Fibroblast of skin of back (primary cell): ENCODE measurements around the gene GSK3B.
"Not testable (repeated sequence)": the region's sequence is repeated elsewhere in the genome, so short reads cannot be mapped to it uniquely, and the experiment has no call there.

Experiments used
- DNase-seq: peaks from one replicate; pipeline ENCODE4 v3.0.0-alpha.2; 2013

GSK3B gene

GRCh38 chr3:120052677-120053076, 41.6 kb downstream of the GSK3B start:
- no peak for DNase-seq

DNA sequence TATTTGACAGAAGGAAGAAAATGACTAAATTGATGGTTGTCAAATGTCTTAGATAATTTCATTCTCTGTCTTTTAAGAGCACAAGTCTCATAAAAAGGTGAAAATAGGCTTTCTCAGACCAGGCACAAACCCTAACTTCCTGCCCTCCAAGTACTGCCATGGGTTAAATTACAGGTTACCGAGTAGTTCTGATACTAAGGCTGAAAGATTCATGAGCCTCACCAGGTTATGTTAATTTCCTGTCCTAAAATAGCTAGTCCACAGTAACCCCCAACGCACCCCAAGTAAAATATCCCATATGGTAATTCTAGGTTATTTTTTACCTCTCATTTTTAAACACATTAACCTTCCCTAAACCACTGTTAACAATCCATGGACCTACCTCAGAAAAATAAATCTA, 42.0 kb downstream of the GSK3B start:
- DNase-seq: no peak

GRCh38 chr3:120051570-120051969, 42.7 kb downstream of the GSK3B start:
- DNase-seq: not testable (repeated sequence)

DNA sequence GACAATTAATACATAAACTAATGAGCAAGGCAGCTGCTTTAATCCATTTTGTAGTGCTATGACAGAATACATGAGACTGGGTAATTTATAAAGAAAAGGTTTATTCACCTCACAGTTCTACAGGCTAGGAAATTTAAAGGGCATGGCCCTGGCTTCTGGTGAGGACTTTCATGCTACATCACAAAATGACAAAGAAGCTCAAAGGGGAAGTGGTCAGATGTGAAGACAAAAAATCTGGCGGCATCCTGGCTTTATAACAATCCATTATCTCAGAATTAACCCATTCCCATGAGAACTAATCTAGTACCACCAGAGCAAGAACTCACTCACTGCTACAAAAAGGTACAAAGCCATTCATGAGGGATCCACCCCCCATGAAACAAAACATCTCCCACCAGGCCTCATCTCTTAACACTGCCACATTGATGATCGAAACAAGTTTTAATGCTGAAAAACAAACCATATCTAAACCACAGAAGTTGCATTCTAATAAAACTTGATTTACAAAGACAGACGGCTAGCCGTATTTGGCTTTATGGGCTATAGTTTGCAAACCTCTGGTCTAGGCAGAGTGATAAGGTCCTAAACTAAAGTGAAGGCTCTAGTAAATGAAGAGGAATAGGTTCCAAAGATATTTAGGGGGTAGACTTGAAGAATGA, 44.2 kb downstream of the GSK3B start:
- no peak for DNase-seq

DNA sequence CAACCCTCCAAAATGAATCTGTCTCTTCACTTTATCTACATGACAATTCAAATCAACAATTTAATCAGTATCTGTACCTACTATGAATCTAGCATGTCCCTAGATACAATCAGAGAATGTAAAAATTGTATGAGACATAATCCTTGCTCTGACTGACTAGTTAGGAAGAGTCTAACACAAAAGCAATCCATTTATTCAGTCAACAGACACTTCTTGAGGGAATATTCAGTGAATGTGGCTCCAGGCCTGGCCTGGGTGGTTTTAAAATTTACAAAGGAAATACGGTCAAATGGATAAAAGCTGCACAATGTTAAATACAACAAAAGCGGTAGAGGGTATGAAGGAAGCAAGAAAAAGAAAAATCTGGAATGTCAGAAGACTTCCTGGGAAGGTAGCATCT, 45.2 kb downstream of the GSK3B start:
- no peak for DNase-seq

GRCh38 chr3:120048355-120049041, 45.7 kb downstream of the GSK3B start:
- no peak for DNase-seq

DNA sequence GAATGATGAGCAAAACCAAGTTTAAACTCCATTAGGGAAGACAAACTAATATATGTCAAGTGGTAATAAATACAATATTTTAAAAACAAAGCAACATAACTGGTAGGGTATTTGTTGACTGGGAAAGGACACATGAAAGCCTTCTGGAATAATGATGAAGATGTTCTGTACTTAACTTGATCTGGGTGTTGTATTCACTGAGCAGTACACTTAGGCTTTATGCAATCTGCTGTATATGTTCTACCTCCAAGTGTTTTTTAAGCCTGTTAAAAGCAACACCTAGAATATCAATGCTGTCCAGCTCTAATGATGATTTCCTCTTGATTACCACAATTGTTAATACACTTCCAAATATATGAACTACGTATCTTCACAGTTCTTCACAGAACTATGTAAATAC, 46.6 kb downstream of the GSK3B start:
- no peak for DNase-seq

DNA sequence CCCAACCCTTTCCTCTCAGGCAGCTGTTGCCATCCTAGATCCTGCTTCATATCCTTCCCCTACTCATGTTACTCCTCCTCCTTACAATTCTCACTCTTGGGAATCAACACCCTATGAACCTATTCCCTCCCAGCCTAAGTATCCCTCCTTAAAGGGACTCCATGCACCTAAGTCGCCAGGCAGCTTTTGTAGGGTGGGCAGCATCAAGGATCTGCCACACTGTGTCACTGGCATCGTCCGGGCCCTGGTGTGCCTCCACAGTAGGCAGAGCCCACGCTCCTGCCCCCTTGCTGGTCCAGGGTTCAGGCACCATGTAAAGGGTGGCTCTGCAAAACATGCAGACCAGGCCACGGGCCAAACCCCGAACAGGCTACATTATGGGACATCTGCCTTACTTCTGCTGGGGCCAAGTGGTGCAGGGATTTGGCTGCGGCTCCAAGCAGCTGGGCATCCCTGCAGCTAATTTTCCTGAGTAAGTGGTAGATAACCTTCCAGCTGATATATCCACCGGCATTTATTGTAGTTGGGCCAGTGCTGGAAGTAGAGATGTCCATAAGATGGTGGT, 53.4 kb downstream of the GSK3B start:
- no peak for DNase-seq

GRCh38 chr3:120039642-120040610, 54.3 kb downstream of the GSK3B start:
- DNase-seq: no peak

GRCh38 chr3:120033596-120033995, 60.7 kb downstream of the GSK3B start:
- no peak for DNase-seq

GRCh38 chr3:120031561-120031960, 62.7 kb downstream of the GSK3B start:
- DNase-seq: no peak

GRCh38 chr3:120029749-120030148, 64.5 kb downstream of the GSK3B start:
- no peak for DNase-seq

GRCh38 chr3:120028271-120029047, 65.8 kb downstream of the GSK3B start:
- no peak for DNase-seq

DNA sequence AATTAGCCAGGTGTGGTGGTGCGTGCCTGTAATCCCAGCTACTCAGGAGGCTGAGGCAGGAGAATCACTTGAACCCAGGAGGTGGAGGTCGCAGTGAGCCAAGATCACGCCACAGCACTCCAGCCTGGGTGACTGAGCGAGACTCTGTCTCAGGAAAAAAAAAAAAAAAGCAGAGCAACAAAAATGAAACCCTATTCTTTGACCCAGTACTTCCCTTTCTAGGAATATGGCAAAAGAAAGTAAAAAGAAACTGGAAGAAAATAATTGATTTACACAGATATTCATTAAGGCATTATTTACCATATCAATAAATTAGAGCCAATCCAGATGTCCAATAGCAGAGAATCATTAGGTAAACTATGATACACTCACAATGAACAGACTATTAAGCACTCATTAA, 67.0 kb downstream of the GSK3B start:
- DNase-seq: no peak

DNA sequence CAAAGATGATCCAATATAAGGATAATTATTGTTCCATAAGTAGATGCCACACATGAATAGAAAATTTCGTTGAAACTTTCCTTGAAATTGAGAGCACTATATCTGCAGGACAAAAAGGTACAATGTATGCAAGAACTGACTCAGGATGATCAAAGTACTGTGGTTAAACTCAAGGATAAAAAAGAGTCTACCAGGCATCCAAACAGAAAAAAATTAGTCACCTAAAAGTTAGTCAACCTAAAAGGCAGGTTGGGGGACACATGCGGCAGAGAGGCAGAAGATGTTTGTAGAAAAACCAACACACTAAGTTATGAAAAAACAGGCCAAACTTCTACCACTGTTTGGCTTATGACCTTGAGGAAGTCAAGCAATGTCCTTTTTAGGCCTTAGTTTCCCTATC, 68.7 kb downstream of the GSK3B start:
- no peak for DNase-seq

GRCh38 chr3:120024103-120024502, 70.1 kb downstream of the GSK3B start:
- no peak for DNase-seq

DNA sequence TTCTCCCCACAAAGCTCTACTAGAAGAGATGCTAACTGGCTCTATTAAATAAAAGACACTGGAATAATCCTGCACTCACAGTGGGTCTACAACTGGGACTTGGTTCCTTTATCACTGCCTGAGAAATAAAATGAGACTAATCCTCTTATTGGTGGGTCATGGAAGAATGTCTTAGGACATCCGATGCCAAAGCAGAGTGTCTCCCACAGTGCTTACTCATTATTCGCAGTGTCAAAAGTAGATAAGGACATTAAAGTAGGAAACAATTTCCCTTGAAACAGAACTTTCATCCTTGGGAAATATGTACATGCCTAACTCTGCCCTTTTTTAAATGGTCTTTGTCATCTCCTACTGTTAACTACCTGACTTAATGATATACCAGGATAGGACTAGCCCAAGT, 71.5 kb downstream of the GSK3B start:
- DNase-seq: peak; percentile 59

GRCh38 chr3:120021523-120021922, 72.7 kb downstream of the GSK3B start:
- DNase-seq: peak; percentile 25

DNA sequence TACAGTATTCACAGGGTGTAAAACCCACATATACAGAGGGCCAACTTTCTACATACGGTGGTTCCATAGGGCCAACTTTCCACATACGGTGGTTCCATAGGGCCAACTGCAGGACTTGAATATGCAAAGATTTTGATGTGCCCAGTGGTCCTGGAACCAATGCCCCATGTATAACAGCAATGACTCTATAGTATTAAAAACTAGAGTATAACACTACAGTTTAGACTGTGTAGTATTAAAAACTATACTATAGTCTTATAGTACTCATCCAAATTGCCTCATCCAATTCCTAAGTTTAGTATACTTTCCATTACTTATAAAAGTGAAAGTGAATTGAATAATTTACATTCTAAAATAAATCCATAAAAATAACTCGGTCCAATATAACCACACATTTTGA, 75.9 kb downstream of the GSK3B start:
- DNase-seq: no peak

- DNase-seq: no peak
Observed at GRCh38 chr3:120017692-120018091, 76.6 kb downstream of the GSK3B start.

- DNase-seq: peak; percentile 37
Observed at GRCh38 chr3:120013481-120013880, 80.8 kb downstream of the GSK3B start.

- not testable (repeated sequence) for DNase-seq
Observed at GRCh38 chr3:120005741-120006140, 88.5 kb downstream of the GSK3B start.
